ENCODE data around the gene NPTN. TPM values are rescaled to one million over a fixed set of nuclear protein-coding genes. Genes with fewer than 3 reads are reported as not detected.
"Not testable (repeated sequence)": the region's sequence is repeated elsewhere in the genome, so short reads cannot be mapped to it uniquely, and the experiment has no call there.

NPTN gene
- total and polyA plus RNA-seq, 9 of the 15 experiments (the other 6 are each of a cell fraction or from before 2014, with no cell fraction given) = 9.6 to 48.5 (median 21.7) TPM

GRCh38 chr15:73578026-73578425, 55.2 kb downstream of the NPTN start (continued):
- TF ChIP-seq, protein P1, sequence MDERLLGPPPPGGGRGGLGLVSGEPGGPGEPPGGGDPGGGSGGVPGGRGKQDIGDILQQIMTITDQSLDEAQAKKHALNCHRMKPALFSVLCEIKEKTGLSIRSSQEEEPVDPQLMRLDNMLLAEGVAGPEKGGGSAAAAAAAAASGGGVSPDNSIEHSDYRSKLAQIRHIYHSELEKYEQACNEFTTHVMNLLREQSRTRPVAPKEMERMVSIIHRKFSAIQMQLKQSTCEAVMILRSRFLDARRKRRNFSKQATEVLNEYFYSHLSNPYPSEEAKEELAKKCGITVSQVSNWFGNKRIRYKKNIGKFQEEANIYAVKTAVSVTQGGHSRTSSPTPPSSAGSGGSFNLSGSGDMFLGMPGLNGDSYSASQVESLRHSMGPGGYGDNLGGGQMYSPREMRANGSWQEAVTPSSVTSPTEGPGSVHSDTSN (CRISPR knock-in tag; IDR thresholded peaks at IDR 0.05; ENCODE audit: low read depth) = no peak
- TF ChIP-seq, protein P1 (tag; conservative IDR thresholded peaks at IDR 0.05; ENCODE audit: low read depth) = no peak
- TF ChIP-seq BRD9 (IDR thresholded peaks at IDR 0.05; ENCODE audit: low read depth, partially characterized antibody) (no peak), HCFC1 (IDR thresholded peaks at IDR 0.05; ENCODE audit: low read depth, low read length) (no peak), MAZ (CRISPR knock-in tag; conservative IDR thresholded peaks at IDR 0.05 in 1 of 2, IDR thresholded peaks at IDR 0.05 in 1 of 2) (no peak), SRSF3 (IDR thresholded peaks at IDR 0.05; ENCODE audit: insufficient read depth, low read length) (no peak)

GRCh38 chr15:73577593-73577992, 55.6 kb downstream of the NPTN start:
- H3K27me3 ChIP-seq (ENCODE audit: control insufficient read depth in 2 of 2, insufficient read depth in 2 of 2, low read length in 2 of 2); H3K4me3 ChIP-seq; H3K4me2 ChIP-seq (ENCODE audit: insufficient read depth, low read length); H2AFZ ChIP-seq (ENCODE audit: low read depth, low read length); H3K9ac ChIP-seq (ENCODE audit: insufficient read depth in 1 of 2, low read depth in 2 of 2, low read length in 2 of 2); in situ Hi-C loops (cut with MboI); CTCF ChIA-PET (ENCODE audit: low intra/inter-chr PET ratio); H3K4me1 ChIP-seq (replicated peaks in 1 of 2; ENCODE audit: control insufficient read depth in 2 of 2, insufficient read depth in 2 of 2, low read length in 2 of 2); H4K20me1 ChIP-seq (replicated peaks; ENCODE audit: control insufficient read depth, insufficient read depth, low read length); H3K9me1 ChIP-seq (ENCODE audit: control insufficient read depth, insufficient read depth, low read length); ATAC-seq; BruUV-seq (replicated peaks); H3K9me3 ChIP-seq (replicated peaks; ENCODE audit: control insufficient read depth, insufficient read depth, low read depth, low read length); FAIRE-seq; H3K27ac ChIP-seq (ENCODE audit: extremely low read depth, low read depth, low read length); DNase-seq (ENCODE audit: extremely low read depth in 1 of 4, low spot score in 3 of 4); intact Hi-C loops (cut with micrococcal nuclease); H3K79me2 ChIP-seq (ENCODE audit: control insufficient read depth, insufficient read depth, low read length): not testable (repeated sequence)
- H3K36me3 ChIP-seq (ENCODE audit: control insufficient read depth, insufficient read depth, low read length) = peaks cover 54% of the 10 kb centered on the region; the same call in 2 of the 3 replicates
- POLR2A ChIA-PET = interaction anchor here (0.7 kb wide), 1 partner anchor 10 kb away, joined by 3 read pairs; no protein-coding TSS in a partner anchor
